HepG2 (cell line): ENCODE results near the gene OVAAL. TPM values are rescaled to one million over a fixed set of nuclear protein-coding genes. Genes with fewer than 3 reads are reported as not detected.

Experiments
- ATAC-seq: fragments of 200-7000 bp; cut with Tn5 transposase; 3 replicates; pipeline ENCODE4 v1.9.1; 2020; ENCODE audit warnings: mild to moderate bottlenecking, moderate library complexity
- BruUV-seq: library from RNA; stranded (reverse); fragments of 400-500 nt; replicated peaks from 2 replicates; lab custom pipeline; 2021; lab: Mats Ljungman, UMichigan
- CTCF ChIA-PET: fragments of 300-600 bp; formaldehyde crosslinking; extraction: SDS; loops from one replicate; lab custom pipeline; 2021; ENCODE audit warnings: low total read pairs, inconsistent platforms, low intra/inter-chr PET ratio; lab: Yijun Ruan, JAX
- POLR2A ChIA-PET: fragments of 350-600 bp; sonication (Branson Sonifier 250); formaldehyde crosslinking; loops from one replicate; lab custom pipeline; 2020; ENCODE audit warnings: antibody characterized with exemption, inconsistent platforms; lab: Yijun Ruan, JAX
- DNase-seq: peaks from one replicate; pipeline ENCODE4 v3.0.0-alpha.2; 2015; ENCODE audit warnings: low spot score
- FAIRE-seq: peaks from 3 replicates; lab custom pipeline; 2011; peaks lifted over from hg19 to GRCh38; lab: Jason Lieb, UNC
- H2AFZ ChIP-seq: one replicate; pipeline ENCODE4 v1.6.1; 2011; ENCODE audit warnings: low read length, inconsistent platforms
- H3K27ac ChIP-seq: fragments of 300-600 bp; 3 replicates; pipeline ENCODE4 v1.8.0; 2011; ENCODE audit warnings: mixed run types, mild to moderate bottlenecking, mixed read lengths, low read length, inconsistent platforms; ENCODE audit not compliant: insufficient read depth; ENCODE audit errors: extremely low read length
- H3K27me3 ChIP-seq, 2 experiments: fragments of 200-600 bp in 1 of 2; 2 replicates in 1 of 2; 3 replicates in 1 of 2; pipeline versions ENCODE4 v1.6.0 to v1.8.0; 2011; ENCODE audit warnings: low read length in 2 of 2, mild to moderate bottlenecking in 2 of 2, moderate library complexity in 2 of 2, inconsistent platforms in 1 of 2; ENCODE audit not compliant: insufficient read depth in 2 of 2, control insufficient read depth in 1 of 2
- H3K36me3 ChIP-seq, 2 experiments: fragments of 200-600 bp in 1 of 2; replicated peaks in 1 of 2; 2 replicates in 1 of 2; 3 replicates in 1 of 2; pipeline versions ENCODE4 v1.5.1 to v1.8.0; 2011; ENCODE audit warnings: low read length in 2 of 2, inconsistent platforms in 1 of 2; ENCODE audit not compliant: insufficient read depth in 2 of 2, control insufficient read depth in 1 of 2
- H3K4me1 ChIP-seq: 2 replicates; pipeline ENCODE4 v1.5.1; 2012; ENCODE audit warnings: low read length, inconsistent platforms; ENCODE audit not compliant: insufficient read depth
- H3K4me2 ChIP-seq: 2 replicates; pipeline ENCODE4 v1.6.0; 2011; ENCODE audit warnings: low read depth, low read length, inconsistent platforms
- H3K4me3 ChIP-seq, 3 experiments: fragments of 200-600 bp in 1 of 3; sonication (generic), shearing (Covaris generic) in 1 of 3; replicated peaks in 1 of 3; 2 replicates each; pipeline ENCODE4 v1.5.1; 2011 to 2016; ENCODE audit warnings: low read length in 3 of 3, inconsistent platforms in 2 of 3, low read depth in 2 of 3, mild to moderate bottlenecking in 2 of 3, control low read depth in 1 of 3, mixed read lengths in 1 of 3; ENCODE audit not compliant: insufficient read depth in 1 of 3
- H3K79me2 ChIP-seq: one replicate; pipeline ENCODE4 v1.6.1; 2011; ENCODE audit warnings: low read length, inconsistent platforms; ENCODE audit not compliant: insufficient read depth
- H3K9ac ChIP-seq: 2 replicates; pipeline ENCODE4 v1.6.0; 2011; ENCODE audit warnings: mild to moderate bottlenecking, low read depth, low read length, inconsistent platforms; ENCODE audit not compliant: insufficient read depth
- H3K9me3 ChIP-seq: 2 replicates; pipeline ENCODE4 v1.5.1; 2012; ENCODE audit warnings: mild to moderate bottlenecking, low read length
- H4K20me1 ChIP-seq: 2 replicates; pipeline ENCODE4 v1.6.0; 2011; ENCODE audit warnings: inconsistent platforms, mild to moderate bottlenecking, low read length, moderate library complexity; ENCODE audit not compliant: insufficient read depth
- AHR ChIP-seq: IDR thresholded peaks from 2 replicates; pipeline ENCODE4 v1.6.1; 2018; ENCODE audit warnings: missing genetic modification reagents, missing compliant biosample characterization
- KLF9 ChIP-seq: IDR thresholded peaks from 2 replicates; pipeline ENCODE4 v1.6.1; 2016; ENCODE audit warnings: low read depth
- MXD4 ChIP-seq: IDR thresholded peaks from 2 replicates; pipeline ENCODE4 v1.6.1; 2016; ENCODE audit warnings: mild to moderate bottlenecking, missing biosample characterization, missing genetic modification reagents
- NR3C1 ChIP-seq: sonication (generic); formaldehyde crosslinking; IDR thresholded peaks from 2 replicates; pipeline ENCODE4 v1.4.0; 2020; ENCODE audit warnings: missing genetic modification reagents
- PBX3 ChIP-seq: sonication (generic); formaldehyde crosslinking; IDR thresholded peaks from 2 replicates; pipeline ENCODE4 v1.8.1; 2023; ENCODE audit warnings: missing genetic modification reagents, inconsistent platforms, borderline replicate concordance
- STAT5B ChIP-seq: sonication (generic); formaldehyde crosslinking; IDR thresholded peaks from 2 replicates; pipeline ENCODE4 v1.4.0; 2020; ENCODE audit warnings: missing genetic modification reagents
- TAF1 ChIP-seq: sonication (generic); formaldehyde crosslinking; IDR thresholded peaks from 2 replicates; pipeline ENCODE4 v1.4.0; 2020; ENCODE audit warnings: missing genetic modification reagents
- TEAD3 ChIP-seq: optimal IDR thresholded peaks from 2 replicates; pipeline ENCODE3; 2016; ENCODE audit warnings: borderline replicate concordance
- XBP1 ChIP-seq: sonication (generic); formaldehyde crosslinking; IDR thresholded peaks from 2 replicates; pipeline ENCODE4 v1.5.0; 2020; ENCODE audit warnings: missing genetic modification reagents
- YY1 ChIP-seq: IDR thresholded peaks from 2 replicates; pipeline ENCODE4 v1.6.1; 2011; ENCODE audit warnings: low read length, low read depth, moderate library complexity, mild to moderate bottlenecking; ENCODE audit not compliant: insufficient read depth, insufficient replicate concordance
- ZNF263 ChIP-seq: sonication (generic); formaldehyde crosslinking; IDR thresholded peaks from 2 replicates; pipeline ENCODE4 v1.4.0; 2020; ENCODE audit warnings: missing genetic modification reagents
- ZNF274 ChIP-seq: sonication (generic); formaldehyde crosslinking; IDR thresholded peaks from 2 replicates; pipeline ENCODE4 v1.5.1; 2020; ENCODE audit warnings: mild to moderate bottlenecking, missing genetic modification reagents
- ZNF343 ChIP-seq: sonication (generic); formaldehyde crosslinking; IDR thresholded peaks from 2 replicates; pipeline ENCODE4 v1.4.0; 2020; ENCODE audit warnings: mild to moderate bottlenecking, missing genetic modification reagents
- ZNF510 ChIP-seq: sonication (generic); formaldehyde crosslinking; IDR thresholded peaks from 2 replicates; pipeline ENCODE4 v1.4.0; 2020; ENCODE audit warnings: low read depth, mild to moderate bottlenecking, missing genetic modification reagents
- ZNF878 ChIP-seq: sonication (generic); formaldehyde crosslinking; IDR thresholded peaks from 2 replicates; pipeline ENCODE4 v1.8.1; 2023; ENCODE audit warnings: mild to moderate bottlenecking, missing genetic modification reagents, moderate library complexity
- WGBS: methylation state at CpG from one replicate; pipeline ENCODE4 v1.1.6; 2017; ENCODE audit warnings: low lambda C conversion rate; 5-methylcytosine and 5-hydroxymethylcytosine counted together
- in situ Hi-C: cut with HindIII; loops from 2 replicates; pipeline ENCODE4 v1.10.0; 2017; ENCODE audit warnings: low pct_unique_long_range_greater_than_20kb; ENCODE audit not compliant: extremely low pct_ligation_motif_present
- intact Hi-C: fragments of 100-400 bp; cut with micrococcal nuclease; formaldehyde crosslinking; loops from one replicate; pipeline ENCODE4 v1.10.0; 2022; ENCODE audit not compliant: unreplicated experiment
- polyA plus RNA-seq, 8 experiments: library from polyadenylated mRNA; depleted of rRNA in 3 of 8; stranded (reverse) in 7 of 8; unstranded in 1 of 8; fragments of >200 nt; fragmentation: Illumina TruSeq in 4 of 8; extraction: Trizol in 4 of 8; gene quantifications; 2 replicates each; pipeline versions ENCODE4 v1.2.1 to v1.2.3, GENCODE V29; 2011 to 2016; ENCODE audit warnings: low read depth in 4 of 8, missing spikeins in 1 of 8, mixed read lengths in 1 of 8; ENCODE audit not compliant: insufficient read depth in 1 of 8
- total RNA-seq, 5 experiments: library from RNA; depleted of rRNA; stranded (reverse); fragments of >200 nt; fragmentation: Illumina TruSeq; extraction: Trizol; gene quantifications; 2 replicates each; pipeline ENCODE4 v1.2.3, GENCODE V29; 2016; ENCODE audit warnings: low read depth in 1 of 5
- TF ChIP-seq, protein P1 (sequence below): fragments of 450-650 bp; IDR thresholded peaks from 2 replicates; pipeline ENCODE4 v1.6.1; 2017
- TF ChIP-seq, protein P2 (sequence below): sonication (generic); formaldehyde crosslinking; IDR thresholded peaks from 2 replicates; pipeline ENCODE4 v1.9.0; 2021; ENCODE audit warnings: missing genetic modification reagents, borderline replicate concordance
- TF ChIP-seq, protein P3 (sequence below): fragments of 450-650 bp; IDR thresholded peaks from 2 replicates; pipeline ENCODE4 v1.6.1; 2016

OVAAL gene
- total and polyA plus RNA-seq, 2 of the 13 experiments (the other 11 are each of a cell fraction or from before 2014, with no cell fraction given) = 0.04 TPM; not detected in 1

DNA sequence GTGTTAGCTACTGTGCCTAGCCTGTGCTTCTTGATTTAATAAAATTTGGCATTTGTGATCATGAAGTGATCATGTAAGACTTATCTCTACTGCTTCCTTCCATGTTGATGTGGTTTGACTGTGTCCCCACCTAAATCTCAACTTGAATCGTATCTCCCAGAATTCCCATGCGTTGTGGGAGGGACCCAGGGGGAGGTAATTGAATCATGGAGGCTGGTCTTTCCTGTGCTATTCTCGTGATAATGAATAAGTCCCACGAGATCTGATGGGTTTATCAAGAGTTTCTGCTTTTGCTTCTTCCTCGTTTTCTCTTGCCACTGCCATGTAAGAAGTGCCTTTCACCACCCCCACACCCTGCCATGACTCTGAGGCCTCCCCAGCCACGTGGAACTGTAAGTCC, at the start of gene OVAAL (continued):
- TF ChIP-seq, protein P1, sequence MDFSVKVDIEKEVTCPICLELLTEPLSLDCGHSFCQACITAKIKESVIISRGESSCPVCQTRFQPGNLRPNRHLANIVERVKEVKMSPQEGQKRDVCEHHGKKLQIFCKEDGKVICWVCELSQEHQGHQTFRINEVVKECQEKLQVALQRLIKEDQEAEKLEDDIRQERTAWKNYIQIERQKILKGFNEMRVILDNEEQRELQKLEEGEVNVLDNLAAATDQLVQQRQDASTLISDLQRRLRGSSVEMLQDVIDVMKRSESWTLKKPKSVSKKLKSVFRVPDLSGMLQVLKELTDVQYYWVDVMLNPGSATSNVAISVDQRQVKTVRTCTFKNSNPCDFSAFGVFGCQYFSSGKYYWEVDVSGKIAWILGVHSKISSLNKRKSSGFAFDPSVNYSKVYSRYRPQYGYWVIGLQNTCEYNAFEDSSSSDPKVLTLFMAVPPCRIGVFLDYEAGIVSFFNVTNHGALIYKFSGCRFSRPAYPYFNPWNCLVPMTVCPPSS = no peak
- no peak for TF ChIP-seq YY1
- TF ChIP-seq ZNF343 (CRISPR knock-in tag) = no peak
- TF ChIP-seq, protein P2, sequence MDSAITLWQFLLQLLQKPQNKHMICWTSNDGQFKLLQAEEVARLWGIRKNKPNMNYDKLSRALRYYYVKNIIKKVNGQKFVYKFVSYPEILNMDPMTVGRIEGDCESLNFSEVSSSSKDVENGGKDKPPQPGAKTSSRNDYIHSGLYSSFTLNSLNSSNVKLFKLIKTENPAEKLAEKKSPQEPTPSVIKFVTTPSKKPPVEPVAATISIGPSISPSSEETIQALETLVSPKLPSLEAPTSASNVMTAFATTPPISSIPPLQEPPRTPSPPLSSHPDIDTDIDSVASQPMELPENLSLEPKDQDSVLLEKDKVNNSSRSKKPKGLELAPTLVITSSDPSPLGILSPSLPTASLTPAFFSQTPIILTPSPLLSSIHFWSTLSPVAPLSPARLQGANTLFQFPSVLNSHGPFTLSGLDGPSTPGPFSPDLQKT (CRISPR knock-in tag) = no peak

GRCh38 chr1:180510882-180511281, 47.9 kb upstream of the OVAAL start:
- 48% methylated on average over 2 of the region's 2 CpGs for WGBS
- intact Hi-C loops = no loop called here
- ATAC-seq (no peak), DNase-seq (no peak), FAIRE-seq (no peak)
- Histone ChIP-seq H3K4me3 (no peak overlapping the region), H3K27ac (no peak overlapping the region), H3K9ac (no peak overlapping the region), H3K9me3 (no peaks in the 10 kb centered on the region), H4K20me1 (no peaks in the 10 kb centered on the region), H3K4me2 (no peak overlapping the region), H3K36me3 (no peaks in the 10 kb centered on the region), H3K27me3 (no peaks in the 10 kb centered on the region), H3K79me2 (no peaks in the 10 kb centered on the region), H3K4me1 (peaks cover 6% of the 10 kb centered on the region), H2AFZ (no peak overlapping the region)
- ChIA-PET CTCF (no interaction called here), POLR2A (no interaction called here)
- in situ Hi-C loops = loop anchor here (25.0 kb wide), 1 partner anchor 626 kb away; no protein-coding TSS in a partner anchor
- BruUV-seq = no TSS peak
- TF ChIP-seq MXD4 (CRISPR knock-in tag) (no peak), AHR (no peak), TAF1 (CRISPR knock-in tag) (no peak), STAT5B (no peak), ZNF263 (no peak), TEAD3 (CRISPR knock-in tag) (no peak), PBX3 (CRISPR knock-in tag) (no peak), KLF9 (CRISPR knock-in tag) (no peak), ZNF274 (CRISPR knock-in tag) (no peak), XBP1 (CRISPR knock-in tag) (no peak), ZNF878 (no peak), ZNF510 (no peak), NR3C1 (CRISPR knock-in tag) (no peak)
- TF ChIP-seq, protein P3, sequence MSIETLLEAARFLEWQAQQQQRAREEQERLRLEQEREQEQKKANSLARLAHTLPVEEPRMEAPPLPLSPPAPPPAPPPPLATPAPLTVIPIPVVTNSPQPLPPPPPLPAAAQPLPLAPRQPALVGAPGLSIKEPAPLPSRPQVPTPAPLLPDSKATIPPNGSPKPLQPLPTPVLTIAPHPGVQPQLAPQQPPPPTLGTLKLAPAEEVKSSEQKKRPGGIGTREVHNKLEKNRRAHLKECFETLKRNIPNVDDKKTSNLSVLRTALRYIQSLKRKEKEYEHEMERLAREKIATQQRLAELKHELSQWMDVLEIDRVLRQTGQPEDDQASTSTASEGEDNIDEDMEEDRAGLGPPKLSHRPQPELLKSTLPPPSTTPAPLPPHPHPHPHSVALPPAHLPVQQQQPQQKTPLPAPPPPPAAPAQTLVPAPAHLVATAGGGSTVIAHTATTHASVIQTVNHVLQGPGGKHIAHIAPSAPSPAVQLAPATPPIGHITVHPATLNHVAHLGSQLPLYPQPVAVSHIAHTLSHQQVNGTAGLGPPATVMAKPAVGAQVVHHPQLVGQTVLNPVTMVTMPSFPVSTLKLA = no peak
